CD4-positive, alpha-beta T cell (primary cell): ENCODE measurements around the gene TCTA. TPM values are rescaled to one million over a fixed set of nuclear protein-coding genes. Genes with fewer than 3 reads are reported as not detected.

Source experiments
- ATAC-seq: fragments of 200-7000 bp; cut with Tn5 transposase; one replicate; pipeline ENCODE4 v1.10.0; 2022; ENCODE audit warnings: mild to moderate bottlenecking; ENCODE audit not compliant: poor library complexity
- CTCF ChIA-PET: fragments of 350-600 bp; sonication (Branson Sonifier 250); formaldehyde crosslinking; loops from one replicate; lab custom pipeline; 2021; ENCODE audit warnings: antibody characterized with exemption, inconsistent platforms; lab: Charles Lee
- POLR2A ChIA-PET: fragments of 350-600 bp; sonication (Branson Sonifier 250); formaldehyde crosslinking; loops from one replicate; lab custom pipeline; 2021; ENCODE audit warnings: antibody characterized with exemption, inconsistent platforms; lab: Charles Lee
- DNase-seq, 14 experiments: peaks; one replicate each; pipeline ENCODE4 v3.0.0-alpha.2; 2013 to 2020; ENCODE audit warnings: mixed read lengths in 2 of 14
- H3K27ac ChIP-seq, 2 donors: one replicate each; pipeline versions ENCODE4 v1.5.1 to v1.7.0; 2013; ENCODE audit warnings: low read length in 2 of 2, low read depth in 1 of 2, mild to moderate bottlenecking in 1 of 2
- H3K27me3 ChIP-seq, 2 experiments: 1 replicate in 1 of 2; 2 replicates in 1 of 2; pipeline versions ENCODE4 v1.6.1 to v1.7.0; 2013; ENCODE audit warnings: low read length in 2 of 2, control low read depth in 1 of 2, mild to moderate bottlenecking in 1 of 2, moderate library complexity in 1 of 2; ENCODE audit not compliant: insufficient read depth in 2 of 2, control insufficient read depth in 1 of 2
- H3K36me3 ChIP-seq: one replicate; pipeline ENCODE4 v1.6.1; 2013; ENCODE audit warnings: low read length, control low read depth; ENCODE audit not compliant: insufficient read depth
- H3K4me1 ChIP-seq: one replicate; pipeline ENCODE4 v1.6.1; 2013; ENCODE audit warnings: low read length, control low read depth; ENCODE audit not compliant: insufficient read depth
- H3K4me3 ChIP-seq: one replicate; pipeline ENCODE4 v1.5.1; 2013; ENCODE audit warnings: mild to moderate bottlenecking, low read length, moderate library complexity
- H3K9me3 ChIP-seq, 2 experiments: 1 replicate in 1 of 2; 2 replicates in 1 of 2; pipeline versions ENCODE4 v1.6.1 to v1.7.0; 2013; ENCODE audit warnings: low read length in 2 of 2, mild to moderate bottlenecking in 2 of 2, control low read depth in 1 of 2, moderate library complexity in 1 of 2; ENCODE audit not compliant: control insufficient read depth in 1 of 2, insufficient read depth in 1 of 2
- H3K27ac Mint-ChIP-seq: one replicate; pipeline ENCODE4 v1.8.0; 2020; ENCODE audit warnings: mixed read lengths
- H3K27me3 Mint-ChIP-seq: one replicate; pipeline ENCODE4 v1.8.0; 2021; ENCODE audit warnings: mixed read lengths
- H3K36me3 Mint-ChIP-seq: one replicate; pipeline ENCODE4 v1.8.0; 2021; ENCODE audit warnings: low read depth, mixed read lengths
- H3K4me1 Mint-ChIP-seq: one replicate; pipeline ENCODE4 v1.8.0; 2021; ENCODE audit warnings: low read depth, mixed read lengths
- H3K4me3 Mint-ChIP-seq: one replicate; pipeline ENCODE4 v1.8.0; 2020; ENCODE audit warnings: mild to moderate bottlenecking, mixed read lengths
- H3K9me3 Mint-ChIP-seq: one replicate; pipeline ENCODE4 v1.8.0; 2020; ENCODE audit warnings: mixed read lengths
- intact Hi-C, 2 experiments: fragments of 100-400 bp; cut with DNase I in 1 of 2; cut with micrococcal nuclease in 1 of 2; formaldehyde crosslinking; loops; one replicate each; pipeline versions ENCODE4 v1.15.1 to v1.9.0; 2023 to 2025; cut with DNase I, micrococcal nuclease
- total RNA-seq, 174 experiments: library from RNA in 2 of 174; stranded (reverse) in 2 of 174; gene quantifications; one replicate each; pipeline ENCODE4 v1.2.3 and lab custom pipeline; 2021 to 2026
- TF ChIP-seq, protein P1 (sequence below): fragments of 200-600 bp; IDR thresholded peaks from one replicate; pipeline ENCODE4 v1.8.0; 2022; ENCODE audit warnings: antibody characterized with exemption, mild to moderate bottlenecking

The TCTA gene
- total RNA-seq, 2 experiments from 2014 or later: 21.4 to 22.0 TPM

DNA sequence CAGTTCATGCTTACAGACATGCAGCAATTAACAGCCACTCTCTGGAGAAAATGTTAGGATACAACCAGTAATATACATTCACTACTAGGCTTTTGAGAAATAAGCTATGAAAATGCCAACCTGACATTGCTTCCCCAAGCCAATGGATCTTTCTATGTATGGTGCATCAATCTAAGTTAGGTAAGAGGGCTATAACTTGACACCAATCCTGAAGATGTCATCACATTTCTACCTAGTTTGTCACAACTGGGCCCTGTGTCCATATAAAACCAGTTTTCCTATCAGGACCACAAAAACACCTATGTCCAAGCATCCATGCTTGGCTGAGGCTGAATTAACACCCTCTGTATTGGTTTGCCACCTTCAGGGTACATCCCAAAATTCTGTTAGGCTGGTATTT is 40.3 kb upstream of the TCTA start:
- Histone ChIP-seq H3K27me3 (no peaks in the 10 kb centered on the region), H3K9me3 (no peaks in the 10 kb centered on the region), H3K4me3 (no peak overlapping the region), H3K36me3 (peaks cover 70% of the 10 kb centered on the region), H3K27ac (no peak overlapping the region), H3K4me1 (peaks cover 2% of the 10 kb centered on the region)
- ChIA-PET POLR2A (no interaction called here), CTCF (interaction anchor here (1.2 kb wide), 1 partner anchor 32 kb away, joined by 3 read pairs; the partner anchor contains the start of gene USP4)
- intact Hi-C loops: no loop called here
- H3K4me1 Mint-ChIP-seq: peaks cover 21% of the 10 kb centered on the region
- peaks cover 69% of the 10 kb centered on the region for H3K36me3 Mint-ChIP-seq
- H3K4me3 Mint-ChIP-seq: no peak overlapping the region
- DNase-seq (no peak), ATAC-seq (no peak)
- no peak overlapping the region for H3K27ac Mint-ChIP-seq
- no peaks in the 10 kb centered on the region for H3K27me3 Mint-ChIP-seq
- no peaks in the 10 kb centered on the region for H3K9me3 Mint-ChIP-seq
- TF ChIP-seq, protein P1, sequence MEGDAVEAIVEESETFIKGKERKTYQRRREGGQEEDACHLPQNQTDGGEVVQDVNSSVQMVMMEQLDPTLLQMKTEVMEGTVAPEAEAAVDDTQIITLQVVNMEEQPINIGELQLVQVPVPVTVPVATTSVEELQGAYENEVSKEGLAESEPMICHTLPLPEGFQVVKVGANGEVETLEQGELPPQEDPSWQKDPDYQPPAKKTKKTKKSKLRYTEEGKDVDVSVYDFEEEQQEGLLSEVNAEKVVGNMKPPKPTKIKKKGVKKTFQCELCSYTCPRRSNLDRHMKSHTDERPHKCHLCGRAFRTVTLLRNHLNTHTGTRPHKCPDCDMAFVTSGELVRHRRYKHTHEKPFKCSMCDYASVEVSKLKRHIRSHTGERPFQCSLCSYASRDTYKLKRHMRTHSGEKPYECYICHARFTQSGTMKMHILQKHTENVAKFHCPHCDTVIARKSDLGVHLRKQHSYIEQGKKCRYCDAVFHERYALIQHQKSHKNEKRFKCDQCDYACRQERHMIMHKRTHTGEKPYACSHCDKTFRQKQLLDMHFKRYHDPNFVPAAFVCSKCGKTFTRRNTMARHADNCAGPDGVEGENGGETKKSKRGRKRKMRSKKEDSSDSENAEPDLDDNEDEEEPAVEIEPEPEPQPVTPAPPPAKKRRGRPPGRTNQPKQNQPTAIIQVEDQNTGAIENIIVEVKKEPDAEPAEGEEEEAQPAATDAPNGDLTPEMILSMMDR: no peak

- Histone ChIP-seq H3K27me3 (no peaks in the 10 kb centered on the region), H3K36me3 (peaks cover 32% of the 10 kb centered on the region), H3K27ac (no peak overlapping the region), H3K9me3 (no peaks in the 10 kb centered on the region), H3K4me3 (no peak overlapping the region), H3K4me1 (peaks cover 36% of the 10 kb centered on the region)
- TF ChIP-seq, protein P1: no peak
- Mint-ChIP-seq H3K27me3 (no peaks in the 10 kb centered on the region), H3K4me1 (peaks cover 45% of the 10 kb centered on the region), H3K27ac (peak overlapping the region; percentile 51), H3K4me3 (peak overlapping the region; percentile 25), H3K36me3 (peaks cover 40% of the 10 kb centered on the region), H3K9me3 (no peaks in the 10 kb centered on the region)
- peak; percentile 59 for ATAC-seq
- intact Hi-C loops: loop anchor here in 1 of 2 experiments (5.0 kb wide), 1 partner anchor 35 kb away; the partner anchor contains the start of genes RHOA and TCTA
- peak in 7 of 14 experiments; percentile 4 to 54 (median 21) for DNase-seq
- POLR2A ChIA-PET: no interaction called here
- CTCF ChIA-PET: interaction anchor here (0.8 kb wide), 1 partner anchor 37 kb away, joined by 3 read pairs; no protein-coding TSS in a partner anchor
Observed at GRCh38 chr3:49377483-49377882, 34.7 kb upstream of the TCTA start.

DNA sequence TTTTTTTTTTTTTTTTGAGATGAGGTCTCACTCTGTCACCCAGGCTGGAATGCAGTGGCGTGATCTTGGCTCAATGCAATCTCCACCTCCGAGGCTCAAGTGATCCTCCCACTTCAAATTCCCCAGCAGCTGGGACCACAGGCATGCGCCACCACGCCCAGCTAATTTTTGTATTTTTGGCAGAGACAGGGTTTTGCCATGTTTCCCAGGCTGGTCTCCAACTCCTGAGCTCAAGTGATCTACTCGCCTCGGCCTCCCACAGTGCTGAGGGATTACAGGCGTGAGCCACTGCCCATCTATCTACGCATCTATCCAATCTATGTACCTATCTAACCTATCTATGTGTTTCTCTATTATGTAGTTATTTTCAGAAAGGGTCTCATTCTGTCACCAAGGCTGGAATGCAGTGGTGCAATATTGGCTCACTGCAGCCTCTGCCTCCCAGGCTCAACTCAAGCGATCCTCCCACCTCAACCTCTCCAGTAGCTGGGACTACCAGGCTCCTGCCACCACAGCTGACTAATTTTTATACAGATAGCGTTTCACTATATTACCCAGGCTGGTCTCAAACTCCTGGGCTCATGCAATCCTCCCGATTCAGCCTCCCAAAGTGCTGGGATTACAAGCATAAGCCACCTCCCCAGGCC is 33.9 kb upstream of the TCTA start:
- Mint-ChIP-seq H3K4me3 (no peak overlapping the region), H3K27me3 (no peaks in the 10 kb centered on the region), H3K36me3 (peaks cover 32% of the 10 kb centered on the region), H3K4me1 (peaks cover 44% of the 10 kb centered on the region), H3K9me3 (no peaks in the 10 kb centered on the region), H3K27ac (peak overlapping the region; percentile 64)
- Histone ChIP-seq H3K36me3 (peaks cover 25% of the 10 kb centered on the region), H3K4me1 (peaks cover 41% of the 10 kb centered on the region), H3K4me3 (no peak overlapping the region), H3K27ac (peak overlapping the region in 1 of 2 donors; percentile 13), H3K27me3 (no peaks in the 10 kb centered on the region), H3K9me3 (no peaks in the 10 kb centered on the region)
- POLR2A ChIA-PET: no interaction called here
- no peak for DNase-seq
- TF ChIP-seq, protein P1: no peak
- no peak for ATAC-seq
- CTCF ChIA-PET: interaction anchor here (0.8 kb wide), 1 partner anchor 38 kb away, joined by 3 read pairs; no protein-coding TSS in a partner anchor
- intact Hi-C loops: loop anchor here in 1 of 2 experiments (5.0 kb wide), 1 partner anchor 34 kb away; the partner anchor contains the start of genes RHOA and TCTA
